AG20443 (cell line): ENCODE data around the gene CHD9.
"Not testable (repeated sequence)": the region's sequence is repeated elsewhere in the genome, so short reads cannot be mapped to it uniquely, and the experiment has no call there.

Experiments
- DNase-seq: peaks from one replicate; pipeline ENCODE4 v3.0.0; 2012; ENCODE audit warnings: low spot score, mixed read lengths

Gene CHD9

DNA sequence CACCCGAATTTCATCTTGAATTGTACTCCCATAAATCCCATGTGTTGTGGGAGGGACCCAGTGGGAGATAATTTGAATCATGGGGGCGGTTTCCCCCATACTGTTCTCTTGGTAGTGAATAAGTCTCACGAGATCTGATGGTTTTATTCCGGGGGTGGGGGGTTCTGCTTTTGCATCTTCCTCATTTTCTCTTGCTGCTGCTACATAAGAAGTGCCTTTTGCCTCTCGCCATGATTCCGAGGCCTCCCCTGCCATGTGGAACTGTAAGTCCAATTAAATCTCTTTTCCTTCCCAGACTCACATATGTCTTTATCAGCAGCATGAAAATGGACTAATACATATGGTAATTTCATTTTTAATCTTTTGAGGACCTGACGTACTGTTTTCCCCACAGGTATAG lies 20.7 kb downstream of the CHD9 start:
- not testable (repeated sequence) for DNase-seq

GRCh38 chr16:53078247-53078646 lies 23.5 kb downstream of the CHD9 start:
- no peak for DNase-seq

DNA sequence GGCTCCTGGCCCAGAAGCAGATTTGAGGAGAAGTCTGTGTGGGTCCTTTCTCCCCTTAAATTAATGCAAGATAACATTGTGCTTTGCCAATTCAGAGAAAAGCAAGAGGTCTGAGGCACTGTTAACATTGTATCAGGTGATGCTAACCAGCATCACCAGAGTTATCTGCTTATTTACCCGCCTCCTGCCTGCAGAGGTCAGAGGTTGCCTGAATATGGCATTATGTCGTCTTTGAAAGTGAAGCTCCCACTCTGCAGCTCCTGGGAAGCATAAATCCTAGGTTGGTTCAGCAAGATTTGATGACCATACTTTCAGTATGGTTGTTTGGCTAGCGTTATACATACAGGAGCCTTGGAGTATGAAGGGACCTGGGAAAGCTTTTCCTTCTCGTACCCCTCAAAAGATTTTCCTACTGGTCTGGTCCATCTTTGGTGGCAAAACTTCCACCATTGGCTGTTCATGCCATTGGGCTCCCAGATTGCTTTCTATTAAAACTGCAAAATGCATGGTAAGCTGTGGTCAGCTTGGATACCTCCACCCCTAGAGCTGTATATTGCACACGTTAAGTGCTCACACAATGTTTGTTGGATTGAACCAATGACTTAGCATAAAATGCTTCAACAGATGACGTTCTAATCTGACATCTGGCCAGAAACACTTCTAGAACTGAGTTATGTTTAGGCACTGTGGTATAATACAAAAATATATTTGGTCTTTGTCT lies 24.1 kb downstream of the CHD9 start:
- DNase-seq, result no peak

DNA sequence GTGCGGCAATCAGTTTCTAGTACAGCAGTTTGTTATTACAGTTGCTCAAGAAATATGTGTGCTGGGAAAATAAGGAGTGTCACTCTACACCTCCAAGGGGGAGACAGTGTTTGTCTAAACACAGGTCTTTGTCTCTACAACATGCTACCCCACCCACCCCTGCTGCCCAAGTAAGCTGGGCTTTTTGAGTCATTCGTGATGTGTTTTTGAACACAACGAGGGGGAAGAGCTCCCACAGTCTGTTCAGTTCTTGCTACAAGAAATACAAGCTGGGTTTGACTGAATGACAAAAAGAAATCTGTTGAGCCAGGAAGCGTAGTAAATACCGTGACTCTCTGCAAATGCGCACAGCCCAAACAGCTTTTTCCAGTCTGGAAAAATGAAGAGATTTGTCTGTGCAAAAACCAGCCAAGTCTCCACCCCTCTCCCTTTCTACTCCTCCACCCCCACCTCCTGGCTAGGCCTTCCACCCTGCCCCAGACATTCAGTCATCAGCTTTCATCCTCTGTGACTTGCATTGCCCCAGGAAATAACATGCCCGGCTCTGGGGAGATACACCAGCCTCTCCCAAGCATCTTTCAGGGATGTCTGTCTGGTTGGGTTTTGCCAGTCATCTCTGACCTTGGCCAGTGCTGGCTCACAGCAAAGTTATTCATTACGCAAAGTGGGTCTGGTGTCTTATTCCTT lies 25.7 kb downstream of the CHD9 start:
- DNase-seq, result peak; percentile 91

GRCh38 chr16:53081032-53081424 lies 26.2 kb downstream of the CHD9 start:
- DNase-seq, result no peak

GRCh38 chr16:53081686-53082407 lies 27.1 kb downstream of the CHD9 start:
- no peak for DNase-seq

DNA sequence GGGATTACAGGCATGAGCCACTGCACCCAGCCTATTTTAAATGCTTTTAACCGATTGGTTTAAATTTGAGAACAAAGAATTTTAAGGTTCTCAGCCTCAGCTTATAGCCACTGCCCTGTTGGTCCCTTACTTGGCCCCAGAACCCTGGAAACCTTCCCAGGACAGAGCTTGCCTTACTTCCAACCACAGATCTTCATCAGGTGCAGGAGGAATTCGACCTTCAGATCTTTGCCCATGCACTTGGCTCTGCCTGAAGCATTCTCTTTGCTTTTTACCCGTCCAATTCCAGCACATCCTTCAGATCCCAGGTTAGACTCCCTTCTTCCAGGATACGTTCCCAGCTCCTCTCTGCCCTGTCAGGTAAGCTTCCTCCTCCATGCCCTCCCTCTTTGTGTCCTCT lies 27.7 kb downstream of the CHD9 start:
- DNase-seq, result no peak

DNA sequence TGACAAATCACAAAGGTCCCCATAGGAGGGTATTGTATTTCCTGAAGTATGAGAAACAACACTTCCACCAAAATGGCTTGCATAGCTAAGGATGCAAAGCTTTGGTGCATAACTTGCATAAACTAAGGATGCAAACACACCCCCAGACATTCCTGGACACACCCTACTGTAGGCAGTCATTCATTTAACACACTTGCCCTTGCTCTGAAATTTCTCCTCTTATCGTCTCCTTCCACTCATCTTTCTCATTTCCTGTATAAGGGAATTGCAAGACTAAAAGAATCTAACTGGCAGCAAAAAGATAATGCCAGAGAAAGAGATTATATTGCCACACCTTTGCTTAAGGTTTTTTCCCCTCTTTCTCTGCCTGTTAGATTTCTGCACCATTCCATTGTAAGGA lies 28.3 kb downstream of the CHD9 start:
- no peak for DNase-seq

- DNase-seq, result no peak
Observed at GRCh38 chr16:53084141-53084541, 29.4 kb downstream of the CHD9 start.

- no peak for DNase-seq
Observed at GRCh38 chr16:53084746-53085334, 30.0 kb downstream of the CHD9 start.

DNA sequence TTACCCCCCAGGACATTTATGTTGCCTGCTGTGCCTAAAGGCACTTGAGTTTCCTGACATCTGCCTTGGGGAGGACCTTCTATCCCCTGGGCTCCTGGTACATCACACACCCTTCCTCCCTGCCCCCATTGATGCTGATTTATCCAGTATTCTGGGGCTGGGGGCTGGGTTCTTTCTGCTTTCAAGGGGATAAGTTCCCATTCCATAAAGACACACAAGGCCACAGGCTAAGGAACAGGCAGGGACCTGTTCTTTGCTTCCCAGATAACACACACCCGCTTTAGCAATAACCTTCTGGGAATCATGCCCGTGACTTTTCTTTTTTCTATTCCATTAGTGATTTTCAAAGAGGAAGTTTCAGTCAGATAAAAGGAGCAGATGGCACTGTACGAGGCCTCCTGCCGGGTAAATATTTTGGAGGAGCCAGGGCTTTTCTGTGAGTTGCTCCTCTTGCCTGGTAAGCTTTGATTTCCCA lies 30.6 kb downstream of the CHD9 start:
- DNase-seq, result no peak

GRCh38 chr16:53085931-53086421 lies 31.2 kb downstream of the CHD9 start:
- peak; percentile 22 for DNase-seq

- DNase-seq, result peak; percentile 30
Observed at GRCh38 chr16:53087101-53087500, 32.3 kb downstream of the CHD9 start.

DNA sequence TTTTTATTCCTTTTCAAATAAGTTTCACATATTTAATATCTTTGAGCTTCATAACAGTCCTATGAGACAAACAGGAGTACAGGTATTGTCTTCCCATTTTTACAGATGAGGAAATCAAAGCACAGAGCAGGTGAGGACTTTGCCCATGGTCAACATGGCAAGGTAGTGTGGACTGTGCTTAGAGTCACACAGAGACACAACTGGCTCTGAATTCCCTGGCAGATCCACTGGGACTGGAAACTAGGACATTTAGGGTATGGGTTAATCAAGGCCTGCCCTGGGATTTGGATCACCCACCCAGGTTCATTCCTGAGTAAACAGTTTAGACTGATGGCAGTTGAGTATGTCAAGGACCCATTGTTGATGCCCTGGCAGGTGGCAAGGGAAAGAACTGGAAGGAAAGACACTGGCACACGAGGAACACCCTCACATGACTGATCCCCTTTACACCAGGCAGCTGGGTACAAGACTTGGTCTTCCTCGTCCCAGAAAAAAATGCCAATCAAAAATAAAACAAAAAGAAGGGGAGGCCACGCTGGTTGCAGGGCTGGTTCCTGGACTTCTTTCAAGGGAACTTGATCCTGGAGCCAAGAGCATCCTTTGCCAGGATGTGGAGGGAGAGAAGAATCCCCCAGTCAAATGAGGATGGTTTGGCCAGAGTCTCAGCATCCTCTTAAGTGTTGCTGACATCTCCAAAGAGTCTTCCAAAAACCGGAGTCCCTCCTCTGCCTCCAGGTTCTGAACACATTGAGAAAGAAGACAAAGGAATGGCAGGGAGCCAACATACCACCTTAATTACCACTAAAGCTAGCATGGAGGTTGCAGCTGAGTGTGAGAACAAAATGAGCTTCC lies 34.9 kb downstream of the CHD9 start:
- DNase-seq, result no peak

- DNase-seq, result no peak
Observed at GRCh38 chr16:53090286-53090590, 35.4 kb downstream of the CHD9 start.

- DNase-seq, result peak; percentile 94
Observed at GRCh38 chr16:53090591-53091411, 36.0 kb downstream of the CHD9 start.

DNA sequence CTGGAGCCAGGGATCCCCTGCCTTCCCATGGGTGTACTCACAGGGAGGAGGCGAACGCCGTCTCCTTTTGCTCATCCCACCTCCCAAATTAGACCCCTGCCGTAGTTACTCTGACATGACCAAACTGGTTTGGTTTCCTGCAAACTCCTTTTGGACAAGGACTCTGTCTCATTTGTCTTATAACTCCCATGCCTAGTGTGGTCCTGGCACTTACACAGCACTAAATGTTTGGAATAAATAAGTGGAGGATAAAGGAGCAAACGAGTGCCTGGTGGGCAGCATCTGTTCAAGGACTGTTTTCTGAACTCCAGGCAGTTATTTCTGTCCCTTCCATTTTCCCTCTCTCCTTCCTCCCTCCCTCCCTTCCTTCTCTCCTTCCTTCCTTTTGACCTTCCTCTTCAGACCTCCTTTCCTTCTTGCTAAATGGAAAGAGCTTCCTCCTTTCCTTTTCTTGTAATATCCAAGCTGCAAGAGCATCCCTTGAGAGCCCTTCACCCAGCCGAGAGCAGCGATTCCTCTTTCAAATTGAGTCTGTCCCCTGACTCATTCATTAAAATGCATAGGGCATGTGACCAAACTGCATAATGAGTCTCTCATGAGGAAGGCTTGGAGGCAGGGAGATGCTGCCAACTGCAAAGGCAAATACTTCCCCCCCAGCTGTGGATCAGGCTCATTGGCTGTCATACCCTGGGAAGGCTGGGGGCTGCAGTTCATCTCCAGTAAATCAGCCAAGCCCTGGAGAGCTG lies 36.8 kb downstream of the CHD9 start:
- DNase-seq, result peak; percentile 72

DNA sequence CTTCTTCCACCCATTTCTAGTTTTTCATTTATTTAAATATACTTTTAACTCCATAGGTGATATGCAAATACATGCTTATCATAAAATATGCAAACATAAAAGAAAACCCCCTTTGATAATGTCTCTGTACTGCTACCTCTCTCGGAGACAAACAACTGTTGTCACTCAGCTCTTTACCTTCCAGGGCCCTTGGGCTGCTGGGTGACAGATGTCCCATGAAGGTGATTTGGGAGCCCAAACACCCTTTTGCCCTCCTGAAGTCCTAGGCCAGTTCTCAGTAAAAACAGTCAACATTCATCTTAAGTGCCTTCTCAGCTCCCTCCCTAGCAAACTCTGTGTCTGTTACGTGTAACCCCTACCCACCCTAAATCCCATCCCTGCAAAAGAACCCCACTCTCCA lies 37.5 kb downstream of the CHD9 start:
- DNase-seq, result no peak

DNA sequence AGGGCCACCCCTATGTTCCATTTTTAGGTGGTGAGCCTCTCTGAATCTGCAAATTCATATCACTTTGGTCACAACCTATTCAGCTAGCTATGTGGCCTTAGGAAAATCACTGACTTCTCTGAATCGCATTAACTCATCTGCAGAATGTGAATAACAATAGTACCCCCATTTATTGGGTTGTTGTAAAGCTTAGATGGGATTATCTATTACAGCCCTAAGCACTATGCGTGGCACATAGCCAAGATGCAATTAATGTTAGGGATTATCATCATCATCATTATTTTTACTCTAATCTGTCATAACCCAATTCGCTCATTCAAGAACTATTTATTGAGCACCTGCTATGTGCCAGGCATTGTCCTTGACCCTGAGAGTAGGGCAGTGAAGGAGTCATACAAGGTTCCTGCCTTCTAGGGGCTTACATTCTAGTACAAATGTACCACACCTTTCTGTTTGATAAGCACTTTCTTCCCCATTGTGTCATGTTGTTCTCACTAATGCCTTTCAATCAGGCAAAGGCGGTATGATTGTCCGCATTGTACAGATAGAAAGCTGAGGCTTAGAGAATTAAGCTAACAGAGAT lies 38.5 kb downstream of the CHD9 start:
- DNase-seq, result no peak
